Measurements from ENCODE around the gene SCEL.
"Not testable (repeated sequence)": the region's sequence is repeated elsewhere in the genome, so short reads cannot be mapped to it uniquely, and the experiment has no call there.

SCEL gene, protein sequence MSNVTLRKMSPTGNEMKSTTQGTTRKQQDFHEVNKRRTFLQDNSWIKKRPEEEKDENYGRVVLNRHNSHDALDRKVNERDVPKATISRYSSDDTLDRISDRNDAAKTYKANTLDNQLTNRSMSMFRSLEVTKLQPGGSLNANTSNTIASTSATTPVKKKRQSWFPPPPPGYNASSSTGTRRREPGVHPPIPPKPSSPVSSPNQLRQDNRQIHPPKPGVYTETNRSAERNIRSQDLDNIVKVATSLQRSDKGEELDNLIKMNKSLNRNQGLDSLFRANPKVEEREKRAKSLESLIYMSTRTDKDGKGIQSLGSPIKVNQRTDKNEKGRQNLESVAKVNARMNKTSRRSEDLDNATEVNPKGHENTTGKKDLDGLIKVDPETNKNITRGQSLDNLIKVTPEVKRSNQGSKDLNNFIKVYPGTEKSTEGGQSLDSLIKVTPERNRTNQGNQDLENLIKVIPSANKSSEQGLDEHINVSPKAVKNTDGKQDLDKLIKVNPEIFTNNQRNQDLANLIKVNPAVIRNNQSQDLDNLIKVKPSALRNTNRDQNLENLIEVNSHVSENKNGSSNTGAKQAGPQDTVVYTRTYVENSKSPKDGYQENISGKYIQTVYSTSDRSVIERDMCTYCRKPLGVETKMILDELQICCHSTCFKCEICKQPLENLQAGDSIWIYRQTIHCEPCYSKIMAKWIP

DNA sequence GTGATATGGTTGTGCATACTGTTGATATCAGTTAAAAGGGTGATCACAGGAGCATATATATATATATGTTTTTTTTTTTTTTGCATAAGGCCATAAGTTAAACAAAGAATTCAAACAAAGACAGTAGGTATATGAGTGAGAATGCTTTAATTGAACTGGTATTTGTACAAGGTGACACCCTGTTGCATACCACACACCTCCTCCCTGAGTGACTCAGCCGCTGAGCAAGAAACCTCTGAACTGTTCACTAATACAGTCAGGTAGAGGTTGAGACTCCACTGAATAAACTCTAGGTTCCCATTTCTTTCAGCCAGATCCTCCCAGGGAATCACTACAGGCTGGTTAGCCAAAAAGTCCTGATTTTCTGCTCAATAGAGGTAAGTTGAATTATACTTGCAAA, at the start of gene SCEL:
SCEL (plus strand) TSS at position 259 of the 400 bp plus-strand sequence. CDS start 20,170 bp downstream, outside the sequence.
- no peak for DNase-seq (ENCODE audit: low read depth in 2 of 2)

GRCh38 chr13:77489566-77490337, 45.8 kb upstream of the SCEL start:
- no peak for DNase-seq (ENCODE audit: low read depth in 2 of 2)

- no peak for DNase-seq (ENCODE audit: low read depth in 2 of 2)
Observed at GRCh38 chr13:77492982-77493381, 42.5 kb upstream of the SCEL start.

- no peak for DNase-seq (ENCODE audit: low read depth in 2 of 2)
Observed at GRCh38 chr13:77494226-77494625, 41.3 kb upstream of the SCEL start.

DNA sequence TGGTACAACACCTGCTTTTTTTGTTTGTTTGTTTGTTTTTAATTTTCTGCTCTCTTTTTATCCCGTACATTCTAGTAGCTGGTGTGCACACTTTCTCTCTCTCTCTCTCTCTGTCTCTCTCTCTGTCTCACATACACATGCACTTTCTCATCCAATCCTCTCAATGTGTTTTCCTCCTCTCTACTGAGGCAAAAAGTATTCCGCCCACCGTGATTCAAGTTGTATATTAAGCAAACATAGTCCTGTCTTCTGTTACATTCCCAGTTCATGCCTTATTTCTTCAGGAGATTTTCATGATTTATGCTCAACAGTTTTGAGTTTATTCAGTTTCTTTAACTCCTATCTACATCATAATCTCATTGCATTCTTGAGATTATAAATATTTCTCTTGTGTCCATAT, 38.2 kb upstream of the SCEL start:
- no peak for DNase-seq (ENCODE audit: low read depth in 2 of 2)

GRCh38 chr13:77497835-77498234, 37.7 kb upstream of the SCEL start:
- DNase-seq (ENCODE audit: low read depth in 2 of 2) = no peak

- no peak for DNase-seq (ENCODE audit: low read depth in 2 of 2)
Observed at GRCh38 chr13:77502104-77502720, 33.3 kb upstream of the SCEL start.

GRCh38 chr13:77503398-77503797, 32.1 kb upstream of the SCEL start:
- no peak for DNase-seq (ENCODE audit: low read depth in 2 of 2)

- no peak for DNase-seq (ENCODE audit: low read depth in 2 of 2)
Observed at GRCh38 chr13:77506874-77507273, 28.6 kb upstream of the SCEL start.

DNA sequence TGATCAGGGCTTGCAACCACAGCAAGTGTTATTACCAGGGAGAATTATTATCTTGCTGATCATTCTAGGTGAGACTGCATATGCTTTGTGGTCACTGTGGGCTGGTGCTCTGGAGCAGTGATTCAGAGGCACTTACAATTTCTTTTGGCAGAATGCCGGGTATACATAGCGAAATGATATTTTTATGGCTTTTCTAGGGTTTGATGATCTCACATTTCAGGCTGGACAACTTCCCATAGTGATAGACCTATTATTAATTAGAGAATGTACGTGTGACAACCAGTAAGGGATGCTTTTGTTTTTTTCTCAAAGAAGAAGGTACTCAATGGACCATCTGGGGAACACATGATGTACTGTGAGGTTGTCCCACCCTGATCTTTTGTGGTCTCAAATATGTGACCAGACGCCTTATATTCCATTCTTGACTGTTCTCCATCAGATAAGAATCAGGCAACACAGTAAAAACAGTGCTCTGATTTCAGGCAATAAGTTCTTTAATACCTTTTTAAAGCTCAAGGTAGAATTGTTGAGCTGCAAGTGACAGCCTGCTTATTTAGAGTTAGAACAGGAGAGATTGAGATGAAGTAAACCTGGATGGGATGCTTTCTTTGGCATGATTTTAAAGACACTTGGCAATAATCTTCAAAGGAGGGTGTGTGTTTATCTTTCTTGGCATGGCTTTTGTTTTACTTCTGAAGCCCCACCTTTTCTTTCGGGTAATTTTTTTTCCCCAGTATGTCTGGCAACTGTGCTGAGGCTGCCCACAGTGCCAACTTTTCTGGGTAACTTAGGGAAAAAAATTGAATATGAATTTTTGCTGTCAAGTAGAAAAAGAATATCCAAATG, 27.4 kb upstream of the SCEL start:
- DNase-seq (ENCODE audit: low read depth in 2 of 2) = no peak

- DNase-seq (ENCODE audit: low read depth in 2 of 2) = no peak
Observed at GRCh38 chr13:77508959-77509620, 26.4 kb upstream of the SCEL start.

DNA sequence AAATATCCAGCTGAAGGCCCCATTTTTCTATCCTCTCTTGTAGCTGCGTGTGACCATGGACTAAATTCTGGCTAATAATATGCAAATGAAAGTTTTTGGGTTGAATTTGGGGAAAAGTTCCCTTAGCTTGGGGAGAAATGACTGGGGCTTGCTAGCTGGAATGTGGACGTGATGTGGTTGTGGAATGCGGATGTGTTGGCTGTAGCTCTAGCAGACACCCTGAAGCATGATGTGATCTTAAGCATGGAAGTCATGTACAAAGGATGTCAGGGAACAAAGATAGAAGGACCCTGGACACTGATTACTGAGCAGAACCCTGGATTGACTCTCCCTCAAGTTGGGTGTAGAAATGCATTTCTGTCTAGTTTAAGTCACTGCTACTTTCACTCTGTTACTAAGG, 25.4 kb upstream of the SCEL start:
- DNase-seq (ENCODE audit: low read depth in 2 of 2) = no peak

DNA sequence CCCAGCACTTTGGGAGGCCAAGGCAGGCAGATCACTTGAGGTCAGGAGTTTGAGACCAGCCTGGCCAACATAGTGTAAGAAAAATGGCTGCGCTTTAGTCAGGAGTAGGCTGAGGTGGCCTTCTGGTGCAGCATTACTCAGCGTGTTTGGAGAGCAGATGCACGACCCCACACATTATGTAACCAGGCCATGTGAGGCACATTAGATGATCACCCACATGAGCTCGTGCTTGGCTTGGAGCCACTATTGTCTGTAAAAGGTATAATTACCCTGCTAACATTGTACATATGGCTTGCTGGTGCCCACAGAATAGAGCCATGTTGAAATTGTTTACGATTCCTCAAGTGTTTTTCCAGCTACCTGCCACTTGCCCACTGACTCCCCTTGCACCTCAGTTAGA, 24.0 kb upstream of the SCEL start:
- DNase-seq (ENCODE audit: low read depth in 2 of 2) = no peak

GRCh38 chr13:77513719-77514335, 21.7 kb upstream of the SCEL start:
- no peak for DNase-seq (ENCODE audit: low read depth in 2 of 2)

GRCh38 chr13:77514336-77514726, 21.2 kb upstream of the SCEL start:
- DNase-seq (ENCODE audit: low read depth in 2 of 2) = no peak

- no peak for DNase-seq (ENCODE audit: low read depth in 2 of 2)
Observed at GRCh38 chr13:77515785-77516184, 19.7 kb upstream of the SCEL start.

DNA sequence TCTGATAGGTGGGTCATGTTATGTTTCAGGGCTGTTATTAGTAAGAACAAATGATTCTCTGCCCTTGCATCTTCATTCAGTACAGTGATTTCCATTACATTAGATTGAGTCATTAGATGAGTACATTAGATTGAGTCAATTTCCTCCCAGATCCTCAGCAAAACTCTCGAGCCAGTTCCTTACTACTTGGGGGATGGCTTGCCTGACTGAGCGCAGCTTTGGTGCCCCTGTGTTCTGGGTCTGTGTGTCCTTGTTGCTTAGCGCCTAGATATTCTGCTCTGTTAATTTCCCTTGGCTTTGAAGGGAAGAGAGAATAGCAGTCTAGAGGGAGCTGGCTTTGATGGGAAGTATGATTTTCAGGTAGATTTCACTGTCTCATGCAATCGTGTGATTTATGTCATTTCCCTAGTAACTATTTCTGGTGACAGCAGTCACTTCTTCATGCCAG, 19.1 kb upstream of the SCEL start:
- no peak for DNase-seq (ENCODE audit: low read depth in 2 of 2)

- DNase-seq (ENCODE audit: low read depth in 2 of 2) = no peak
Observed at GRCh38 chr13:77518266-77518665, 17.2 kb upstream of the SCEL start.

GRCh38 chr13:77519396-77519795, 16.1 kb upstream of the SCEL start:
- DNase-seq (ENCODE audit: low read depth in 2 of 2) = not testable (repeated sequence)

GRCh38 chr13:77519808-77520207, 15.7 kb upstream of the SCEL start:
- DNase-seq (ENCODE audit: low read depth in 2 of 2) = no peak
